Measurements from ENCODE around the gene RBSN.

- TF ChIP-seq, protein P1, sequence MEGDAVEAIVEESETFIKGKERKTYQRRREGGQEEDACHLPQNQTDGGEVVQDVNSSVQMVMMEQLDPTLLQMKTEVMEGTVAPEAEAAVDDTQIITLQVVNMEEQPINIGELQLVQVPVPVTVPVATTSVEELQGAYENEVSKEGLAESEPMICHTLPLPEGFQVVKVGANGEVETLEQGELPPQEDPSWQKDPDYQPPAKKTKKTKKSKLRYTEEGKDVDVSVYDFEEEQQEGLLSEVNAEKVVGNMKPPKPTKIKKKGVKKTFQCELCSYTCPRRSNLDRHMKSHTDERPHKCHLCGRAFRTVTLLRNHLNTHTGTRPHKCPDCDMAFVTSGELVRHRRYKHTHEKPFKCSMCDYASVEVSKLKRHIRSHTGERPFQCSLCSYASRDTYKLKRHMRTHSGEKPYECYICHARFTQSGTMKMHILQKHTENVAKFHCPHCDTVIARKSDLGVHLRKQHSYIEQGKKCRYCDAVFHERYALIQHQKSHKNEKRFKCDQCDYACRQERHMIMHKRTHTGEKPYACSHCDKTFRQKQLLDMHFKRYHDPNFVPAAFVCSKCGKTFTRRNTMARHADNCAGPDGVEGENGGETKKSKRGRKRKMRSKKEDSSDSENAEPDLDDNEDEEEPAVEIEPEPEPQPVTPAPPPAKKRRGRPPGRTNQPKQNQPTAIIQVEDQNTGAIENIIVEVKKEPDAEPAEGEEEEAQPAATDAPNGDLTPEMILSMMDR (IDR thresholded peaks at IDR 0.05): no peak
- no peak for TF ChIP-seq POLR2A (IDR thresholded peaks at IDR 0.05)
Observed at GRCh38 chr3:15110206-15110605, 11.3 kb upstream of the RBSN start.
